Lung (tissue), 12 donors: ENCODE measurements around the gene PDE6A. TPM values are rescaled to one million over a fixed set of nuclear protein-coding genes. Genes with fewer than 3 reads are reported as not detected.

Experiments used
- ATAC-seq: fragments of 200-7000 bp; cut with Tn5 transposase; one replicate; pipeline ENCODE4 v1.9.1; 2020; ENCODE audit warnings: moderate number of reproducible peaks; ENCODE audit not compliant: insufficient read depth, low FRiP score
- DNase-seq, 3 donors: peaks; one replicate each; pipeline ENCODE4 v3.0.0-alpha.2; 2013 to 2017
- H3K27ac ChIP-seq, 2 donors: one replicate each; pipeline ENCODE4 v1.5.1; 2013; ENCODE audit warnings: mild to moderate bottlenecking in 2 of 2, moderate library complexity in 2 of 2, control low read depth in 1 of 2, inconsistent platforms in 1 of 2, low read depth in 1 of 2, low read length in 1 of 2
- H3K27me3 ChIP-seq, 3 donors: one replicate each; pipeline ENCODE4 v1.5.1; 2013; ENCODE audit warnings: low read length in 2 of 3; ENCODE audit not compliant: control insufficient read depth in 3 of 3, insufficient read depth in 3 of 3
- H3K36me3 ChIP-seq, 4 donors: one replicate each; pipeline ENCODE4 v1.5.1; 2013; ENCODE audit warnings: low read length in 4 of 4, mild to moderate bottlenecking in 1 of 4, moderate library complexity in 1 of 4; ENCODE audit not compliant: control insufficient read depth in 4 of 4, insufficient read depth in 4 of 4
- H3K4me1 ChIP-seq, 5 donors: one replicate each; pipeline ENCODE4 v1.5.1; 2013; ENCODE audit warnings: low read length in 5 of 5, mild to moderate bottlenecking in 2 of 5, moderate library complexity in 1 of 5; ENCODE audit not compliant: control insufficient read depth in 5 of 5, insufficient read depth in 5 of 5
- H3K4me3 ChIP-seq: one replicate; pipeline ENCODE4 v1.5.1; 2013; ENCODE audit warnings: mild to moderate bottlenecking, control low read depth, moderate library complexity
- H3K9ac ChIP-seq, 2 donors: one replicate each; pipeline ENCODE4 v1.5.1; 2013; ENCODE audit warnings: low read length in 2 of 2, control low read depth in 1 of 2; ENCODE audit not compliant: insufficient read depth in 1 of 2
- H3K9me3 ChIP-seq, 4 donors: one replicate each; pipeline ENCODE4 v1.5.1; 2013; ENCODE audit warnings: low read length in 3 of 4, mild to moderate bottlenecking in 1 of 4, moderate library complexity in 1 of 4; ENCODE audit not compliant: control insufficient read depth in 4 of 4, insufficient read depth in 3 of 4
- CTCF ChIP-seq: IDR thresholded peaks from 2 replicates; pipeline ENCODE4 v1.5.1; 2012; ENCODE audit warnings: mild to moderate bottlenecking; ENCODE audit errors: control extremely low read depth, extremely low read depth
- WGBS, 2 donors: extraction: QIAGEN DNeasy Blood & Tissue Kit; methylation state at CpG; one replicate each; pipeline ENCODE4 v1.1.7; 2013; 5-methylcytosine and 5-hydroxymethylcytosine counted together
- polyA plus RNA-seq, 2 donors: library from polyadenylated mRNA; stranded (reverse); fragments of 200-250 nt; gene quantifications; one replicate each; pipeline ENCODE4 v1.2.1, GENCODE V29; 2013
- total RNA-seq, 2 donors: library from RNA; depleted of rRNA in 1 of 2; stranded (reverse); fragments of >200 nt in 1 of 2; gene quantifications; one replicate each; pipeline ENCODE4 v1.2.1, GENCODE V29; 2014 to 2021
- donor health status: control.
- donor health status: control.
- donor health status: Bipolar disorder and iron deficiency.
- donor health status: healthy.
- donor health status: DM: yes; HTN: yes; CAD: no.

PDE6A gene
- total and polyA plus RNA-seq, 4 donors: 0.03 to 0.06 (median 0.06) TPM; not detected in 1

DNA sequence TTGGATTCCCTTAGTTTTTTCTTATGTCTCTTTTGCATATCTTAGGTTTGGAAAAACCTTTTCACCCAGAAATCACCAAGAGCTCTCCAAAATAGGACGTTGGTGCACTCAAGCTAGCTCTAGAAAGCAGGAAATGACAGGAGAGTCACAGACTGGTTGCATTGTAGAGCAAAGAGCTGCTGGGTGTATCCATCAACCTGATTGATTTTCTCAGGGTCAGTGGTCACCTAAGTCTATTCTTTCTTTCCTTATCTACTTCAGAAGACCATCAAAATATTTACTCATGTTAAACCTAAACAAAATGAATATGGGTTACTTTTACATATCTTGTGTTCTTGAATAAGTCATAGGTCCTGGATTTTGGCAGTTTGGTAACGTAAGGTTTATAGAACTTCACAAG lies 30.8 kb upstream of the PDE6A start:
- no peak for TF ChIP-seq CTCF
- WGBS, 2 donors: 50 to 62% methylated on average over 2 of the region's 2 CpGs
- DNase-seq (no peak), ATAC-seq (no peak)
- Histone ChIP-seq H3K36me3 (peaks cover 7 to 13% (median 12%) of the 10 kb centered on the region in 4 donors), H3K27ac (no peak overlapping the region), H3K9ac (no peak overlapping the region), H3K4me3 (no peak overlapping the region), H3K27me3 (no peaks in the 10 kb centered on the region), H3K9me3 (no peaks in the 10 kb centered on the region), H3K4me1 (no peaks in the 10 kb centered on the region)

GRCh38 chr5:149969181-149969930 lies 24.8 kb upstream of the PDE6A start:
- whole genome bisulfite sequencing, 2 donors: 86 to 92% methylated on average over 4 of the region's 4 CpGs
- Histone ChIP-seq H3K4me3 (no peak overlapping the region), H3K9me3 (no peaks in the 10 kb centered on the region), H3K9ac (no peak overlapping the region), H3K27ac (no peak overlapping the region), H3K36me3 (peaks cover 0 to 3% (median 0%) of the 10 kb centered on the region in 4 donors), H3K27me3 (no peaks in the 10 kb centered on the region), H3K4me1 (no peaks in the 10 kb centered on the region)
- no peak for TF ChIP-seq CTCF
- ATAC-seq (no peak), DNase-seq (no peak)

DNA sequence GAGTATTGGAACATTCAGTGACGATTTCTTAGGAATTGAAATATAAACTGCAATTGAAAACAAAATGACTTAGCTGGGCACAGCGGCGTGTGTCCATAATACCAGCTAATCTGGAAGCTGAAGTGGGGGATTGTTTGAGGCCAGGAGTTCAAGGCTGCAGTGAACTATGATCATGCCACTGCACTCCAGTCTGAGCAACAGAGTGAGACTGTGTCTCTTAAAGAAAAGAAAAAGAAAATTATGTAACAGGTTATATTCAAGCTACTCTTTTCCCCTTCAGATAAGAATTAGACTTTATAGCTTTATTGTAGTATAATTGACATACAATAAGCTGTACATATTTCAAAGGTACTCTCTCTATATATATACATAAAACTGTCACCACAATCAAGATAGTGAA lies 22.4 kb upstream of the PDE6A start:
- Histone ChIP-seq H3K4me1 (peaks cover 0 to 4% (median 0%) of the 10 kb centered on the region in 5 donors), H3K27ac (no peak overlapping the region), H3K4me3 (no peak overlapping the region), H3K9me3 (no peaks in the 10 kb centered on the region), H3K27me3 (no peaks in the 10 kb centered on the region), H3K9ac (no peak overlapping the region), H3K36me3 (peaks cover 0 to 3% (median 0%) of the 10 kb centered on the region in 4 donors)
- 90 to 91% methylated on average over 3 of the region's 3 CpGs for WGBS, 2 donors
- DNase-seq (no peak), ATAC-seq (no peak)
- no peak for TF ChIP-seq CTCF
